Stomach (tissue), 4 donors: Measurements from ENCODE around the gene ZNF384.

Experiments used
- CTCF ChIP-seq, 7 experiments: fragments of 450-650 bp in 4 of 7; fragments of 200-600 bp in 3 of 7; sonication (generic) in 3 of 7; IDR thresholded peaks; one replicate each; pipeline ENCODE4 v1.5.1; 2016 to 2019; ENCODE audit warnings: antibody characterized with exemption in 7 of 7, control low read depth in 2 of 7, mild to moderate bottlenecking in 1 of 7
- EP300 ChIP-seq: sonication (generic); formaldehyde crosslinking; IDR thresholded peaks from one replicate; pipeline ENCODE4 v1.6.1; 2017; ENCODE audit warnings: antibody characterized with exemption
- POLR2A ChIP-seq, 4 donors: fragments of 450-650 bp; IDR thresholded peaks; one replicate each; pipeline ENCODE4 v1.6.1; 2016; ENCODE audit warnings: antibody characterized with exemption in 4 of 4, control low read depth in 2 of 4, mild to moderate bottlenecking in 1 of 4, moderate library complexity in 1 of 4
- POLR2AphosphoS5 ChIP-seq, 3 donors: sonication (generic); formaldehyde crosslinking; IDR thresholded peaks; one replicate each; pipeline ENCODE4 v1.6.1; 2016; ENCODE audit warnings: antibody characterized with exemption in 3 of 3

GRCh38 chr12:6666211-6666610, 23.0 kb downstream of the ZNF384 start:
- TF ChIP-seq POLR2A (IDR thresholded peaks at IDR 0.05) (no peak), CTCF (IDR thresholded peaks at IDR 0.05) (no peak), POLR2AphosphoS5 (IDR thresholded peaks at IDR 0.05) (no peak), EP300 (no peak)
